ENCODE results near the gene PDZRN3.

Gene PDZRN3

DNA sequence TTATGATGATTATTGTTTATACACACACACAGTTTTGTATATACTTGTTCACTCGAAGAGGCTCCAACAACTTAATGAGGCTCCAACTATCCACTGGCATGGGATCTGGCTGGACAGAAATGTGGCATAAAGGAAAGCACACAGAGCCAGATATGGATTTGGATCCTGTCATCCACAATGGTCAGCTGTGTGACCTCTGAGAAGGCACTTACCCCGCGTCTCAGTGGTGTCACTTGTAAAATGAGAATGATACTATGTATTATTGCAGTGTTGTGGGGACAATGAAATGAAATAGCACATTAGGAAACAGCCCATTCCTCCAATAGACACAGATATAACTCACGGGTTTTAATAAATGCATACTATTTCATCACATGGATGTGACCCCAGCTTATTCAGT lies 42.2 kb downstream of the PDZRN3 start:
- Histone ChIP-seq H2AFZ (ENCODE audit: insufficient read depth, low read length, poor library complexity) (no peak overlapping the region), H3K4ac (ENCODE audit: low read depth, low read length) (no peak overlapping the region), H3K4me3 (ENCODE audit: low read depth, low read length) (no peak overlapping the region), H3K27me3 (ENCODE audit: insufficient read depth, low read length) (no peaks in the 10 kb centered on the region), H3K14ac (ENCODE audit: low read length) (no peak overlapping the region), H2AK5ac (ENCODE audit: low read length) (no peak overlapping the region), H2BK5ac (ENCODE audit: low read depth, low read length, poor library complexity) (no peak overlapping the region), H3K18ac (ENCODE audit: low read length) (no peak overlapping the region), H2BK120ac (ENCODE audit: insufficient read depth, low read length, poor library complexity) (no peak overlapping the region), H3K23ac (ENCODE audit: low read length) (no peak overlapping the region), H4K91ac (ENCODE audit: low read depth, low read length) (no peak overlapping the region), H4K12ac (ENCODE audit: low read depth, low read length) (no peak overlapping the region), H3K27ac (ENCODE audit: low read depth, low read length) (no peak overlapping the region), H4K8ac (ENCODE audit: low read depth, low read length) (no peak overlapping the region), H3K9ac (ENCODE audit: low read length) (no peak overlapping the region), H3K36me3 (ENCODE audit: control insufficient read depth in 1 of 2, insufficient read depth in 2 of 2, low read length in 2 of 2) (peaks cover 0 to 7% of the 10 kb centered on the region in 2 experiments), H2BK12ac (ENCODE audit: low read length) (no peak overlapping the region), H3K79me2 (ENCODE audit: control insufficient read depth, insufficient read depth, low read length, poor library complexity) (no peaks in the 10 kb centered on the region), H3K79me1 (ENCODE audit: low read length) (no peaks in the 10 kb centered on the region), H3K4me2 (ENCODE audit: low read length) (no peak overlapping the region), H3K4me1 (ENCODE audit: control insufficient read depth in 1 of 2, insufficient read depth in 2 of 2, low read length in 2 of 2) (no peaks in the 10 kb centered on the region), H3K9me3 (ENCODE audit: insufficient read depth, low read depth, low read length) (no peaks in the 10 kb centered on the region)
- WGBS (ENCODE audit: extremely low coverage, insufficient coverage, insufficient read length), result no CpG with 5 or more reads among the region's 4 CpGs
- DNase-seq, result no peak

DNA sequence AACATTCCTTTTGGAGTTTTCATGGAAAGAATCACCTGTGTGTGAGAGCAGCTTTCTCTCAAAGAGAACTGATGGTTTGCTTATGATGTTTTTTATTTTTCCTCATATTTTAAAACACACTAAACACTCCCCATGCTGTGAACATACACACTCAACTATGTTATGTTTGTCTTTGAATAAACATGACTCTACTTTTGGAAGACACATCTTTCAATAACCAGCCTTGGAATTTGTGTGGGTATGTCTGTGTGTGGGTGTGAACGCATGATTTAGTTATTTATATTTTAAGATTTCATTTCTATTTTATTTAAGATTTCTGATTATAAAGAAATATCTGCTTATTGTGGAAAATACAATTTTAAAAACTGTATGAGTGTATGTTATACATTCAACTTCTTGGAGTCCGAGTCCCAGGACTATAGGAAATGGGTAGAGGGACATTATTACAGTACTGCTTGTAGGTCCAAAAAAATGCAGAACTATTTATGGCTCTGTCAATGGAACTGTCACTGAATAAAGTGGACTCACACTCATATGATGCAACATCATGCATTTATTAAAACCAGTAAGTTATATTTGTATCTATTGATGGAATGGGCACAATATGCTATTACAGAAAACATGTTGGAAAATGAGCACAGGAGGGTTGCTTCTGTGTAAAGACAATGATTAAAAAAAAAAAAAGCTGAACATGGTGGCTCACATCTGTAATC lies 43.5 kb downstream of the PDZRN3 start:
- H3K14ac ChIP-seq (ENCODE audit: low read length), result no peak overlapping the region
- H3K23ac ChIP-seq (ENCODE audit: low read length), result no peak overlapping the region
- H3K18ac ChIP-seq (ENCODE audit: low read length), result no peak overlapping the region
- H4K12ac ChIP-seq (ENCODE audit: low read depth, low read length), result no peak overlapping the region
- no peak overlapping the region for H3K4me2 ChIP-seq (ENCODE audit: low read length)
- H4K91ac ChIP-seq (ENCODE audit: low read depth, low read length), result no peak overlapping the region
- DNase-seq, result no peak
- H2BK120ac ChIP-seq (ENCODE audit: insufficient read depth, low read length, poor library complexity), result no peak overlapping the region
- H3K27me3 ChIP-seq (ENCODE audit: insufficient read depth, low read length), result no peaks in the 10 kb centered on the region
- no peak overlapping the region for H2BK12ac ChIP-seq (ENCODE audit: low read length)
- H3K27ac ChIP-seq (ENCODE audit: low read depth, low read length), result no peak overlapping the region
- WGBS (ENCODE audit: extremely low coverage, insufficient coverage, insufficient read length), result no CpG with 5 or more reads among the region's 2 CpGs
- H3K36me3 ChIP-seq (ENCODE audit: control insufficient read depth in 1 of 2, insufficient read depth in 2 of 2, low read length in 2 of 2), result peaks cover 0 to 7% of the 10 kb centered on the region in 2 experiments
- H3K9me3 ChIP-seq (ENCODE audit: insufficient read depth, low read depth, low read length), result no peaks in the 10 kb centered on the region
- no peak overlapping the region for H3K9ac ChIP-seq (ENCODE audit: low read length)
- H4K8ac ChIP-seq (ENCODE audit: low read depth, low read length), result no peak overlapping the region
- H3K4me1 ChIP-seq (ENCODE audit: control insufficient read depth in 1 of 2, insufficient read depth in 2 of 2, low read length in 2 of 2), result no peaks in the 10 kb centered on the region
- no peak overlapping the region for H2BK5ac ChIP-seq (ENCODE audit: low read depth, low read length, poor library complexity)
- no peaks in the 10 kb centered on the region for H3K79me1 ChIP-seq (ENCODE audit: low read length)
- no peak overlapping the region for H2AFZ ChIP-seq (ENCODE audit: insufficient read depth, low read length, poor library complexity)
- no peak overlapping the region for H3K4me3 ChIP-seq (ENCODE audit: low read depth, low read length)
- H2AK5ac ChIP-seq (ENCODE audit: low read length), result no peak overlapping the region
- no peaks in the 10 kb centered on the region for H3K79me2 ChIP-seq (ENCODE audit: control insufficient read depth, insufficient read depth, low read length, poor library complexity)
- no peak overlapping the region for H3K4ac ChIP-seq (ENCODE audit: low read depth, low read length)

DNA sequence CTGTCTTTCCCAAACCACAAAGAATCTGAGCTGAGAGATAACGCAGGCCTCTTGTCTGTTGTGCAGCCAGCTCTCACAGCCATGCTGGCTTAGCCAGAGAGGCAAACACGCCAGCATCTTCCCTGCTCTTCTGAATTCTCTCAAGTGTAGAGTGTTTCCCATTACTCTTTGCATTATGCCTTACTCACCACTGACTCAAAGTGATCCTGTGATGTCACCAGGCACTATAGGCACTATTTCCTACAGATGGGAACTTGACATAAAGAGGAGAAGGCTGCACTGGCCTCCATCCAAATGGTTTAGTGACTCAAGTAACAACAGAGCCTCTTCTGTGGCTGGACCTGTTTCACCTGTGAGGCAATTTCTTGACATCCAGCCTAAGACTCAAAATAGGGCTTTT lies 44.4 kb downstream of the PDZRN3 start:
- Histone ChIP-seq H3K36me3 (ENCODE audit: control insufficient read depth in 1 of 2, insufficient read depth in 2 of 2, low read length in 2 of 2) (peaks cover 0 to 5% of the 10 kb centered on the region in 2 experiments), H4K8ac (ENCODE audit: low read depth, low read length) (no peak overlapping the region), H3K27ac (ENCODE audit: low read depth, low read length) (no peak overlapping the region), H3K9ac (ENCODE audit: low read length) (no peak overlapping the region), H3K79me1 (ENCODE audit: low read length) (no peaks in the 10 kb centered on the region), H3K4me3 (ENCODE audit: low read depth, low read length) (no peak overlapping the region), H4K91ac (ENCODE audit: low read depth, low read length) (no peak overlapping the region), H3K23ac (ENCODE audit: low read length) (no peak overlapping the region), H3K18ac (ENCODE audit: low read length) (no peak overlapping the region), H2BK120ac (ENCODE audit: insufficient read depth, low read length, poor library complexity) (no peak overlapping the region), H4K12ac (ENCODE audit: low read depth, low read length) (no peak overlapping the region), H3K79me2 (ENCODE audit: control insufficient read depth, insufficient read depth, low read length, poor library complexity) (no peaks in the 10 kb centered on the region), H3K4me2 (ENCODE audit: low read length) (no peak overlapping the region), H2AFZ (ENCODE audit: insufficient read depth, low read length, poor library complexity) (no peak overlapping the region), H3K4me1 (ENCODE audit: control insufficient read depth in 1 of 2, insufficient read depth in 2 of 2, low read length in 2 of 2) (peaks cover 0 to 2% of the 10 kb centered on the region in 2 experiments), H2BK5ac (ENCODE audit: low read depth, low read length, poor library complexity) (no peak overlapping the region), H2BK12ac (ENCODE audit: low read length) (no peak overlapping the region), H3K4ac (ENCODE audit: low read depth, low read length) (no peak overlapping the region), H3K27me3 (ENCODE audit: insufficient read depth, low read length) (no peaks in the 10 kb centered on the region), H3K9me3 (ENCODE audit: insufficient read depth, low read depth, low read length) (no peaks in the 10 kb centered on the region), H2AK5ac (ENCODE audit: low read length) (no peak overlapping the region), H3K14ac (ENCODE audit: low read length) (no peak overlapping the region)
- no peak for DNase-seq
- no CpG with 5 or more reads among the region's 2 CpGs for WGBS (ENCODE audit: extremely low coverage, insufficient coverage, insufficient read length)

DNA sequence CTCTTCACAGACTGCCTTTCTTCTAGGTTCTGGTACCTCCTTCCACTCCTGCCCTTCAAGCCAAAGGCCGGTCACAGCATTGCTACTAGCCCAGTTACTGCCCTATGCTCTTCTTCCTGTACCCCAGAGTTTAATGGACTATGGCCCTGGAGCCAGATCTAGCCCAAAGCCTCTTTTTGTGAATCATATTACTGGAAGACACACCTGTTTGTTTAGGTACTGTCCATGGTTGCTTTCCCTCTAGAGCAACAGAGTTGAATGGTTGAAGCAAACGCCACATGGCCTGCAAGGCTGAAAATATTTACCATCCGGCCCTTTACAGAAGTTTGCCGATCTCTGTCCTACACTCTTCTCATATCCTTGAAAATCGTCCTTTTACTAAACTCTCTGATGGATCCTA lies 47.0 kb downstream of the PDZRN3 start:
- Histone ChIP-seq H3K9ac (ENCODE audit: low read length) (no peak overlapping the region), H2AK5ac (ENCODE audit: low read length) (no peak overlapping the region), H4K12ac (ENCODE audit: low read depth, low read length) (no peak overlapping the region), H2AFZ (ENCODE audit: insufficient read depth, low read length, poor library complexity) (no peak overlapping the region), H4K8ac (ENCODE audit: low read depth, low read length) (no peak overlapping the region), H3K4me2 (ENCODE audit: low read length) (no peak overlapping the region), H2BK12ac (ENCODE audit: low read length) (no peak overlapping the region), H3K27ac (ENCODE audit: low read depth, low read length) (no peak overlapping the region), H4K91ac (ENCODE audit: low read depth, low read length) (no peak overlapping the region), H3K18ac (ENCODE audit: low read length) (no peak overlapping the region), H3K23ac (ENCODE audit: low read length) (no peak overlapping the region), H3K4me3 (ENCODE audit: low read depth, low read length) (no peak overlapping the region), H3K9me3 (ENCODE audit: insufficient read depth, low read depth, low read length) (no peaks in the 10 kb centered on the region), H3K36me3 (ENCODE audit: control insufficient read depth in 1 of 2, insufficient read depth in 2 of 2, low read length in 2 of 2) (peaks cover 0 to 5% of the 10 kb centered on the region in 2 experiments), H2BK120ac (ENCODE audit: insufficient read depth, low read length, poor library complexity) (no peak overlapping the region), H3K27me3 (ENCODE audit: insufficient read depth, low read length) (no peaks in the 10 kb centered on the region), H3K4ac (ENCODE audit: low read depth, low read length) (no peak overlapping the region), H2BK5ac (ENCODE audit: low read depth, low read length, poor library complexity) (no peak overlapping the region), H3K4me1 (ENCODE audit: control insufficient read depth in 1 of 2, insufficient read depth in 2 of 2, low read length in 2 of 2) (peaks cover 3 to 12% of the 10 kb centered on the region in 2 experiments), H3K79me1 (ENCODE audit: low read length) (no peaks in the 10 kb centered on the region), H3K79me2 (ENCODE audit: control insufficient read depth, insufficient read depth, low read length, poor library complexity) (peaks cover 3% of the 10 kb centered on the region), H3K14ac (ENCODE audit: low read length) (no peak overlapping the region)
- WGBS (ENCODE audit: extremely low coverage, insufficient coverage, insufficient read length), result no CpG with 5 or more reads among the region's 5 CpGs
- DNase-seq, result no peak
